NCI-H2029 (cell line): ENCODE results near the gene RTL1.

Experiments
- DNase-seq: peaks from one replicate; lab custom pipeline; 2025; lab: John Stamatoyannopoulos, UW

Gene RTL1

DNA sequence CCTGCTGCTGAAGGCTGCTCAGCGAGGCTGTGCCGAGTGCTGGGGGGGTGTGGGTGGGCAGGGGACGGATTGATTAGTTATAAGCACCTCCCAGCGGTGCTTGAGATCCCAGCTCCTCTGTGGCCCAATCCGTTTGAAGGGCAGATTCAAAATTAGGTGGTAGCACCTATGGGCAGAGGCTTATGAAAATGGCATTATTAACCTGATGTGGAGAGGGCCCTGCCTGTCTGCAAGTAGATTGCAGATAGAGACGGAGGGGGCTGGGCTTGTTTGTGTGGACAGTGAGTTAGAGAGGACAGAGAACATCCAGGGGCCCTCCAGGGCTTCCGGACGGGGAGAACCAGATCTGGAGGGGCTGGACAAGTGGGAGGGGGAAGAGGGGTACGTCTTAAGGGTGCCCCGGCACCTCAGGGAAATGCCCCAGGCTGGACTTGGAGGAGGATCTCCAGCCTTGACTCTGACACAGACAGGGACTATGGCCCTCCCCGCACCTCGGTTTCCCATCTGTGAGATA is at the start of gene RTL1:
Gene RTL1, minus strand, starts transcription at position 51 of the 514 bp plus-strand sequence. CDS start 18,934 bp downstream, outside the sequence.
- no peak for DNase-seq

DNA sequence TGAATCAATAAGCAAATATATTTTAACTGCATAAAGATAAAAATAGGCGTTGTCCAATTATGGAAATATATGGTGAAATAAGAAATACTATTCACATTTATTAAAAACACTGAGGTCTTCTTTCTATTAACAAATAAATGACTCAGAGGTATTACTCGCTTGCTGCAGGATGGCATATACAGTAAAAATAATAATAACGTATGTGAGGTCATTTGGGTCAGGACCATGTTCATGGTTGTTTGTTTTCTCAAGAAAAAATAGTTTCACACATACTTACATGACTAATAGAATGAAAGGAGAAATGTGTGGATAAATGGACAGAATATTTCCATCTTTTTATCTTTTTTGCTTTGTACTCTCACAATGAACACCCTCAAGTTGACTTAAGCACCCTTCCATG is 46.5 kb upstream of the RTL1 start:
- DNase-seq: no peak

DNA sequence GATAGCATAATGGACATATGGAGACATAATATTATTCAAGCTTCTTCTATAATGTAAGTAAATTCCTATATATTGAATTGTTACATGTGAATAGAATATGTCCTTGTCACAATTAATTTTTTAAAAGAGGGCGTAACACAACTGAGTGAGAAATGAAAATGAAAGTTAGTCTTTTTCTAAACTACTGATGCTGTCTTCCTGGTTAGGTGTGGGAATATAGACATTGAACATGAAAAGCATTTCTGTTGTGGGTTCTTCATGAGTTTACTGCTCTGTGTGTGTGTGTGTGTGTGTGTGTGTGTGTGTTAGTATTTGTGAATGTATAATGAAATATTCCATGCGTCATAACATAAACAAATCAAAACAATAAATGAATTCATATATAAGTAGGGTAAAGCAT is 40.5 kb upstream of the RTL1 start:
- no peak for DNase-seq

DNA sequence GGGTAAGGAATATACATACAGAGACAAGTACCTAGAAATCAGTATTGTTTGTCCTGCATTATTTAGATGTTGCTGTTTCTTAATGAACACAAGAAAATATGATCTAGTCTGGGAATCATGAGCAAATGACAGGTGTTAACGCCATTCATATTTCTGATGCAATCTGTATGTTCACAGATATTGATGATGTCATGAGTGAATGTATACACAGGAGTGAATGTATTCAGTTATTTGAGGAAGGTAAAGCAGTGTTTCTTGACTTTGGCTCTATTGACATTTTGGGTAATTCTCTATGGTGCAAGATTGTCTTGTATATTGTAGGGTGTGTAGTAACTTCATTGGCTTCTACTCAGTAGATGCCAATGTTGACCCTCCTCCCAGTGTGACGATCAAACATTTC is 26.7 kb upstream of the RTL1 start:
- no peak for DNase-seq

DNA sequence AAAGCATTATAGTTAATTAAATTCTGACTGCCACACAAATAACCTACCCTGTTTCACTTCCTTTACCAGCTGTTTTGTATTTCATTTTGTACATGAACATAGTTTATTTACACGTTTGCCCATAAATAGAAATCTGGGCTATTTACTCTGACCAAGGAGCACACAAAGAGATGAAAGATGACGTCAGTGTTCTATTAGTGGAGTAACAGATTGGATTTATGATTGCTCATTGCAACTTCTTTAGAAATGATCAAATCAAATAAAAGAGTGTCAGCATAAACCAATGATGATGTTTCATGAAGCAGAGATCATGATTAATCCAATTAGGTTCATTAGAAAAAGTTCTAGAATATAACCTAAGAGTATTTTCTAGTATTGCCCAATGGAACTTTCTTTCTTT is 12.0 kb upstream of the RTL1 start:
- DNase-seq: no peak

DNA sequence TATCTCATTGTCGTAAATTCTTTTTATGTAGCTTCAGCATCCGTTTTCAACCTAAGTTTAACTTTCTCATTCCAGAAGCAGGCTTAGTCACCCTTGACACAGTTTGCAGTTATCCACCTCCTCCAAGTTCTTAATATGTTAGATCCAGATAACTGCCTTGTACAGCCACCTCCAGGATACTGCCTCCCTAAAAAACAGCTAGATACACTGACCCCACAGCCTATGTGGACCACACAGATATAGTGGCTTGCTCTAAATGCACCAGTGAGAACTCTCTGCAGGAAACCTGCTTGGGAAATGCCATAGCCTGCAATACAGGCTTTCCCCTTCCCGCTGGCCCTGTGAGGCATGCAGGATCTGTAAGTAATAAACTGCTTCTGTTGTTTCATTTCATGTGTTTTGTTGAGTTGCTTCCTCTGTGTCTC is 11.1 kb upstream of the RTL1 start:
- no peak for DNase-seq

DNA sequence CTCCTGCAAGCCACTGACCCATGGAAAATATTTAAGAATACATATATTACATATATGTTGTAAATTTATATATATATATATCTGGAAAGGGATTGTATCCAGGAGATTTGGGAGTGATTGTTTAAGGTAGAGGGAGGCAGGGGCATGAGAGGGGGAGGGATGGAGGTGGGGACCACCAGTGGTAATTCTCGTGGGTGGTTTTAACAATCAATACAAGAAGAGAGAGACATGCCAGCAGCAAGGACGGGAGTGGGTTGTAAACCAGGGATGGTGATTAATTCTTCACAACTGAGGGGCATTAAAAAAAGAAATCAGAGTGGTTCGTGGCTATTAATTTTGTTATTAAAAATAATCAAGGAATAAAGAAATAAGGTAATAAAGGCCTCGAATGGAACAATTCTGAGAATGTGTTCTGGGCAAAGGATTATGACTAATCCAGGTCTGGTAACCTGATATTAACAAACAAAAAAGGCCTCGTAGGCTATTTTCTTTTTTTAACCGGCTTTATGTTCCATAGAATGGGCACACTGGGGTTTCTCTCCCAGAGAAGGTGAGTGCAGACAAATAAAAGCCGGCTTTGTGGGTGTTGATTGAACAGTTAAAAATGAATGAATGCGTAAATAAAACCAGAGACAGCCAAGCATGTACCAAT is 8.3 kb upstream of the RTL1 start:
- DNase-seq: no peak

DNA sequence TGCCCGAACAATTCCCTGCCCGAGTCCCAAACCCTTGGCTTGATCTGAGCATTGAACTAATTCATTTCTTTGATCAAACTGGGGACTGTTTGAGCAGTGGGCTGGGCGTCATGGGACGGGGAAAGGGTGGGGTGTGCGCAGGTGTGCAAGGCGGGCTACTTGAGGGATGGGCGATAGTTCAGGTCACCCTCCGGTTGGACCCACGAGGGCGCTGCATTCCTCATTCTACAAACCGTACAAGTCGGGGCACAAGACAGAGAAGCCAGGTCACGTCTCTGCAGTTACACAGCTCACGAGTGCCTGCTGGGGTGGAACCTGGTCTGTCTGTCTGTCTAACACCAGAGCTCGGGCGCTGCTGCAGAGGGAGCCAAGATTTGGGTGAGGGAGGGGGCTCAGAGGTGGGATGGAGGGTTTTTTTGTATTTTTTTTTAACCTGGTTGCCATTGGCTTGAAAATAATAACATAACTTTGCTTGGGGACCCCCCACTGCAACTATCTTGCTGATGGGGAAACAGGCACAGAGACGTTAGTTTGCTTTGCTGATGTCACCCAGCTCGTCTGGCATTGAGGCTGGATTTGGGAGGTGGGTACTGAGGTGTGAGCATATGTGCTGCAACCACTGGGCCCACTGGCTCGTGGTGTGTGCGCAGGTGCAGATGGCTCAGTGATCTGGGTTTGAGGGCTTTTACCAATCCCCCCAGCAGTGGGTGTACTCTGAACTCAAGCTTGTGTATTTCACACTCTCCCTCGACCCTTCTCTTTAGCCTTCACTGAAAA is 7.6 kb upstream of the RTL1 start:
- no peak for DNase-seq

DNA sequence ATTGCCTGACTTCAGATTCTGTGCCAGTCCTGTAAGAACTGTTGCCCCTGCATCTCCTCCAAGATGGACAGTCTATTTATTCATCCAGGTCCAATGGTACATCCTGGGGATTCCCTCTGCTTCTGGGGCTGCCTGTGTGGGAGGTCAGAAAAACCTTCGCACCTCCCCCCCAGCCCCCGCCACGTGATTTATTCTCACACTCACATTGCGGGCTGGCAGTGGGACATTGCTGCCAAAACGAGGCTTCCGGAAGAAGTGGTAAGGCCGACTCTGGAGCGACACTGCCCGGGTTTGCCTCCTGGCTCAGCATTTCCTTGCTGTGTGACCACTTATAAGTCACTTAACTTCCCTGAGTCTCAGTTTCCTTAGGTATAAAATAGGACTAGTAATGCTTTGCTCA is 5.9 kb upstream of the RTL1 start:
- DNase-seq: no peak

DNA sequence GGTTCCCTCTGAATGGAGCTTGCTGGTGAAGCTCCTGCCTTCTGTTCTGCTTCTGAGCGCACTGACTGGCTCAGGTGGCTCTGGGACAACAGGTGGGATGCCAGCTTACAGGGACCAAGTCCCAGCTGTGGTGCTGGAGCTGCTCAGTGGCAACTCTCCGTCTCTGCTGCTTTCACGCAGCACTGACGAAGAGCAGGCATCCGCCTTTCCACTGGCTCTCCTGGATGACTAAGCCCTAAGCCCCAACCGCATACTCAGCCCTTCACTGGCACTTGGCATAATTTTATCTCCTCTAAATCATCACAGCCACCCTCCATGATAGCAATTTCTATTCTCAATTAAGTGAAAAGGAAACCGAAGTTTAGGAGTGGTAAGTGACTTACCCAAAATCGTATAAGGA is 3.7 kb upstream of the RTL1 start:
- DNase-seq: no peak

DNA sequence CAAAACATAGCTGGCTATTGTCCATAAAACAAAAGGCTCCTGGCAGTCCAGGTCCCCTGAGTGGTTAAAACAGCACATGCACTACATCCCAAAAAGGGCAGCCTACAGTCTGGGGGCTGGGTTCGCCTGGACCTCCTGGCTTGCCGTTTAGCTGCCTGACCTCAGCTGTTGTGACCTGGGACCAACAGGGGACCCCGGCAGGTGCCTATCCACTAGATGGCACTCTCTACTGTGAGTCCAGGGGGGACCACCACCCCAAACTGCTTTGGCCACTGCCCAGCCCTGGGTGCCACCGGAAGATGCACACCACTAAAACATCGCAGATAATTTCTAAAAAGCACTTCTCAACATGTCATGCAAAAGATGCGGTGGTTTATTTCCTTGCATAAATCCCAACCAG is 2.9 kb upstream of the RTL1 start:
- DNase-seq: no peak

DNA sequence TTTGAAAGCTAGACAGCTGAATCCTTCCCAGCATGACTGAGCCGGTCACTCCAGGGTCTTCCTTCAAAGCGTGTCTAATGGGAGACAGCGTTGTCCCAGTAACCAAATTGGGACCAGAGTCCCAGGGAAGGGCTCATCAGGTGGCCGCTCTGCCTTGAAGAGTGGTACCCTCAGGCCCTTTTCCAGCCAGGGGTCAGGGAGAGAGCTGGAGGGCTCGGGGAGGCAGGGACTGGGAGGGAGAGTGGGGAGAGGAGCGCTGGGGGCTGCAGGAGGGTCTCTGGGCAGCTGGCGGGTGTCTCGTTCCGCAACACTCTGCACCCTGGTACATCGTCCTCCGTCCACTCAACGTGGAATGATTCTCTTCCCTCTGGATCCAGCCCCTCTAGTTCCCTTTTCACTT is 1.6 kb upstream of the RTL1 start:
- DNase-seq: no peak

DNA sequence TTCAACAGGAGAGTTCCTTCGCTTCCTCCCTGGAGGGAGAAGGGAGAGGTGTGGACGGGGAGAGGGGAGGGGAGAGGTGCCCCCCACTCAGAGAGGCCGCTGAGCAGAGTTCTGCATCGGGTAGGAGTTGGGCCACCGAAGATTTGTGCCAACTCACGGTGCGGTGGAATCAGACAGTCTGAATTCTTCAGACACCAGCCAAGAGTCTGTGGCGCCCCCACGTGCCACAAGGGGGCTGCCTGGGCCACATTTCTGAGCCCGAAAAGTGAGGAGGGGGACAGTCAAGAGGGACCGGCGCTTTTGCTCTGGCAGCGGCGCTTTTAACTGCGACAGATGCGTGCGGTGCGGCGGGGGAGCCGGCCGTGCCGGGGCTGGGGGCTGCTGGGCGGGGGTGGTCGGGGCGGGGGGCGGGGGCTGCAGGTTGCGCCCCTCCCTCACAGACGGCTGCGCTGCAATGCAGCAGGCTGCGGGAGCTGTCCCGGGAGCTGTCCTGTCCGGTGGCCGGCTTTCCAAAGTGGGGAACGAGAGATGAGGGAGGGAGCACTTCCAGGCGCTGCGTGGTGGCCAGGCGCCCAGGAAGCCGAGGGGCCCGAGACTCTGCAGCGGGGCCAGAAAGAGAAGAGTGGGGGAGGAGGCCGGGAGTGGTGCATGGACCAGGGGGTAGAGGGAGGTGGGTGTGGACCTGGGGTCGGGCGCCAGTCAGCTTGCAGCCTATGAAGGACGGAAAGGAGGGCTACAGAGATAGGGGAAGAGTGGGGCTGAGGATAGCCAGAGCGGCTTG is 975 bp upstream of the RTL1 start:
- DNase-seq: no peak

DNA sequence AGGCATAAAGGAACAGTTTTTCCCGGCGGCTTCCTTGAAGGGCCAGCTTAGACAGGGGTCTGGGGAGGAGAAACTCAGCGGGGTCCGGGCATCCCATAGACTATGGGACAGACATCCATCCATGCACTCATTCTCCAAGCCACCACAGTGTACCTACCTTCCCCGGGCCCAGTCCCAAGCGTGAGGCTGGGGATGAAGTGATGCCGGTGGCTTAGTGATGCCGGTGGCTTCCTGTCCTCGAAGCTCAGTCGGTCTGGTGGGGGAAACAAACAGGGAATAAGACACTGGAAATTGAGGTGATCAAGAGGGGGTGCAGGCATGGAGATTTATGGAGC is 421 bp downstream of the RTL1 start:
- DNase-seq: no peak

DNA sequence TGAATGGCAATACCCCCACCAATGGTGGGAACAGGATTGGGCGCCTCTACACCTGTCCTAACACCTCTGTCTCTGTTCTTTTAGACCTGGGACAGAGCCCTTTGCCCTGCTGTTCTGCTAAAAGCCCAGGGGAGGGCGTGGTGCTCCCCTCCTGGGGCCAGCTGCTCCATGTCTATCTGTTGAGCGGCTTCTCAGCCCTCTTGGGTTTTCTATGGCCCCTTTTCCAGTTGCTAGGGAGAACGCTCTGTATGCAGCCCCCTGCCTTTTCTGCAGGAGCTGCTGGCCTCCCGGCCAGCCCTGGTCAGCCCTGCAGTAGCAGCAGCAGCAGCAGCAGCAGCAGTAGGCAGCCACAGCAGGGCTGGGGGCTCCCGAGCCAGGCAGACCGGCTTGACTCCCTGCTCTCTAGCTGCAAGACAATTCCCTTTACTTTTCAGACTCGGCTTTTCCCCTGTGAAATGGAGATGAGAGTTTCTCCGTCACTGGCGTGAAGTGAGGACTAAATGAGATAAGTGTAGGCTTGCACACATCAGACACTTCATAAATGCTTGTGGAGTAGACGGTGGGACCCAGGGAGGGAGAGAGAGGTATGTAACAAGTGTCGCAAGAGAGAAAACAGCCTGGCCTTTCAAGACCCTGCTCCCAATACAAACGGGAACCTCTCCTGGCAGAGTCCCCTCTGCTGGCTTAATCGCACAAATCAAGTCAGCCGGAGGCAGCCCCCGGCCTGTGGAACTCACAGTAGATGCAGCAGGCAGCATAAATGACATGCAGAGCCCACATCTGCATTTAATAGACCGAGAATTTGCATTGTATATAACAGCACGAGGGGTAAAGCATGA is 1.0 kb downstream of the RTL1 start:
- no peak for DNase-seq

DNA sequence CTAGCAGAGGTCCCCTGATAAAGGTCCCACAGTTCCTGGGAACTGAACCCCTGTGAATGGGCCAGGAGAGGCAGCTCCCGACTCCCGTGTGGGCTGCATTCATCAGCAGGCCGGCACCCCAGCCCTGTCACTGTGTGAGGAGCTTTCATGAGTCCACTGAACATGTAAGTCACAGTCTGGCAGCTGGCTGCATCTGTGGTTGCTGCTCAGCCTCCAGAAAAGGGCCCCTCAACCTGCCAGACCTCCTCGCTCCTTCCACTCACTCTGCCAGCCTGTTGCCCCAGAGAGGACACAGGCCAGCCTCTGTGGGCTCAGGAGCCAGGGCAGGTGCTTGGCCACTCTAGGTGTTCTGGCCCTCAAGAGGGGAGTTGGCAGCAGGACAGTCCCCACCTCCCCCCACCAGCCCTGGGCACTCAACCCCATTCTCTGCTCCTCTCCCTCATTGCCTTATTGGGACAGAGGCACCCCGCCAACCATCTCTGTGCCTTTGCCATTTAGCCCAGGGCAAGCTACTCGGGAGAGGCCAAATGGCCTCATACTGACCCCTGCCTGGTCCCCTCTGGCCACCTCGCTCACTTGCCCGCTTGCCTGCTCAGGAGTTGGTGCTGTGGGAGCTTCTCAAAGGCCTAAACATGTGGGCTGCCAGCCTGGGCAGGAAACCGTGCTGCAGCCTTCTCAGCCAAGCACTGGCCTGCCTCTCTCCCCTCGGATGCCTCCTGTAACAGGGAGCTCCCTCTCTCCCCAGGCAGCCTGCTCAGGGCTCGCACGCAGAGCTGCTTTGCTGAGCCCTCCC is 1.9 kb downstream of the RTL1 start:
- no peak for DNase-seq

DNA sequence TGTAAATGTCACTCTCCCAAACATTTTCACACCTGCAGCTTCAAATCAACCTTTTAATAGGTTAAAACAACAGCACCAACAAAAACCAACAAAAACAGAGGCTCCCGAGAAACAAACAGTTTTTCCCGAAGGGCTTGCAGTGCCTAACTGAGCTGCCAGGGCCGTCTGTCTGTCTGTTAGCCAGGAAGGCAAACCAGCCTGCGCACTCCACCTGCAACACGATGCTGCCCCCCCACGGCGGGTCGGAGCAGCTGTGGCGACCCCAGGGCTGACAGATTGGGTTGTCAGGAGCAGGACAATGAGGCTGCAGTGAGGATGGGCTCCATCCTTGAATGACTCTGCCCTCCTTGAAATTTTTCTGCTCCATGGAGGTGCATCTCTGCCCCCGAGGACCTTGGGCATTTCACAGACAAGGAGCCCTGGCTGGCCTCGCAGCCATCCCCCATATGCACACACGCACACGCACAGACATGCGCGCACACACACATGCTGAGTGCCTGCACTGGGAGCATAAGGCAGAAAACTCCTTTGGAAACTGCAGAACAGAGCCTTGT is 2.6 kb downstream of the RTL1 start:
- no peak for DNase-seq

DNA sequence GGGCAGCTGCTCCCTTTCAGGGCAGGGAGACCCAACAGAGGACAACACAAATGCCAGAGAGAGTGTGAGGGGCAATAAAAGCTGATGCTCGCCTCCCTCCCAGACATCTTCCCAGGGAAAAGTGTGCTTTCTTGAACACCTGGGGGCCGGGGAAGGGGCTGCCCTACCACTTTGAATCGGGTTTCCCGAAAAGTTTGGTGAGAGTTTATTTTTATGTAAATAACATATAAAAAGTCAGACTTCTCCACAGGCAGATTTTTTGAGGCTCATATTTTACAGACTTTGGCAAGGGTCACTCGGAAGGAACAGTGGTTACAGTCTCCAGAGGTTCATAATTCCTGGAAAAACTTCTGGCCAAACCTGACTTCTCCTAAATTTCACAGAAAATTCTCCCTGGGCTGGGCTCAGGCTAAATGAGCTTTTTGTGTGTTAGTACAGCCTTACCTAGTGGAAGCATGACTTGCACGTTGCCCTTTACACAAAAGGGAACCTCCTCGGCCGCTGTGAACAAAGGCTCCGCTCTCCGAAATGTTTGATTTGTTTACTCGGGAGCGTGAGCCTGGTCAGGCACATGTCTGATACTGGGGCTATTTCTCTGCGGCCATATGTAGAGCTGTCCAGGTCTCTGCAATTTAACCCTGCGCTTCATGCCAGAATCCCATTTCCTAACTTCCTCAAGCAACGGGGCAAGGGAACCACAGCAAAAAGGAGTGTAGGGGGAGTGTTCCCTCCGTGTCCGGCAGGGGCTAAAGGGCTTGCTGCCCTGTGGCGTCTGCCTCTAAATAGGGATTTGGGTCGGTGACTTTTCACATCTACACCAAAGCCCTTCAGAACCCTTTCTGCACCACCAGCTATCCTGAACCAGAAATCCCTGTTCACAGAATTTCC is 3.4 kb downstream of the RTL1 start:
- no peak for DNase-seq

DNA sequence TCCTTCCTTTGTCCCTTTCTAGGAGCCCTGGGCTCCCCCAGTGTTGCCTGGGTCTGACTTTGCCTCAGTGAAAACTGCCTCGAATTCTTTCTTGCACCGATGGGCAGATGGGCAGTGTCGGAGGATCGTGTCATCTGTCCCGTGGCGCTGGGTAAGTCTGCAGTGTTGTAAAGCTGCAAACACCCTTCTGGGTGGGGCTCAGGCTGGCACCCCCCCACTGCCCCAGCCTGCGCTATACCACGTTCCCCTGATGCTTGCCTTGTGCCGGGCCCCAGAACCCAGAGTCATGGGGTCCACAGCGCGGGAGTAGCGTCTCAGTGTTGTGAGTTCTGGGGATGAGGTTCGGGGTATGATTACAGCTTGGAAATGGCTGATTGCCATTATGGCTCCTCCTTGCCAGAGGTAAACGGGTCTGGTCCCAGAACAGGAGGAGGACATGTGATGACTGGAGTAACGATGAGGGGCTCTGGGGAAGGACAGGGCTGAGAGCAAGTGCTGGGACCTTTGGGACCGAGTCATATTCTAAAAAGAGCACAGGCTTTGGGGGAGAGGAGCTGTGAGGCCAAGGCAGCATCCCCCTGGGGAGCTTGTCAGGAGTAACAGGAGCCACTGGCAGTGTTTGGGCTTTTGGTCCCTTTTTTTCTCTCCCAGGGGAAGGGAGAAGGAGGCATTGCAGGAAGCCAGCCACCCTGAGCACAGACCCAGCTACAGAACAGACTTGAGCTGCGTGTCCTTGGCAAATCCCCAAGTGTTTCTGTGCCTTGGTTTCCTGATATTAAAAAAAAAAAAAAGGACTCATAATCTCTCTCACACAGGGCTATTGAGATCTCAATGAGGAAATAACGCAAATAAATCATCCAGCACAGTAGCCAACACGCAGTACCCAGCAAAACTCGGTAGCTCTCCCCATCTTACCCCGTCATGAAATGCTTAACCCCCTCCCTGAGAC is 4.3 kb downstream of the RTL1 start:
- no peak for DNase-seq
